Erythroblast (primary cell): ENCODE results near the gene KIF5C.
"Not testable (repeated sequence)": the region's sequence is repeated elsewhere in the genome, so short reads cannot be mapped to it uniquely, and the experiment has no call there.

Experiments used
- DNase-seq, 2 experiments: peaks; one replicate each; lab custom pipeline; 2025; lab: John Stamatoyannopoulos, UW
- GATA1 ChIP-seq: IDR thresholded peaks from 2 replicates; pipeline ENCODE4 v1.6.1; 2011; ENCODE audit warnings: low read depth, mild to moderate bottlenecking, control low read depth, low read length, moderate library complexity
- POLR2A ChIP-seq: IDR thresholded peaks from 2 replicates; pipeline ENCODE4 v1.6.1; 2011; ENCODE audit warnings: mild to moderate bottlenecking, low read length

The KIF5C gene

DNA sequence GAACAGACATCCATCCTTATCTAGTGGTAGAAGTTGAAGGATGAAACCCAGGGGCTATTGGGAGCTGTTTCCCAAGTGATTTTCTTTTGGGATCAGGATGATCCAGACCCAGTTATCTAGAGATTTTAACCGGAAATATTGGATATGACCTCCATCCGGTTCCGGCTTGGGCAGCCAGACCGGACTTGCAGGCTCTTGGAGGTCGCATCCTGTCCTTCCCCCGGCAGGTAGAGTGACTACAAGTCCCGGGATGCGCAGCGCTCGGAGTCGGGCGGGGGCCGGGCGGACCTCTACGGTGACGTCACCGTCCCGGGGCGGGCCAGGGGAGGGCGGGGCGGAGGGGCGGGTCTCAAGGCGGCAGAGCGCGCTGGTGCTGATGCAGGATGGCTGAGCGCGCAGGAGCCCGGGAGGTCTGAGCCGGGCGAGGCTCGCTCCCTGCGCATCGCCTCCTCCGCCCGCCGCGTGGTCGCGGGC is at the start of gene KIF5C:
TSS of gene KIF5C (plus strand) at position 360 of the 474 bp plus-strand sequence. CDS start 391 bp downstream, outside the sequence.
- TF ChIP-seq POLR2A (no peak), GATA1 (no peak)
- DNase-seq = peak; percentile 74 to 87

DNA sequence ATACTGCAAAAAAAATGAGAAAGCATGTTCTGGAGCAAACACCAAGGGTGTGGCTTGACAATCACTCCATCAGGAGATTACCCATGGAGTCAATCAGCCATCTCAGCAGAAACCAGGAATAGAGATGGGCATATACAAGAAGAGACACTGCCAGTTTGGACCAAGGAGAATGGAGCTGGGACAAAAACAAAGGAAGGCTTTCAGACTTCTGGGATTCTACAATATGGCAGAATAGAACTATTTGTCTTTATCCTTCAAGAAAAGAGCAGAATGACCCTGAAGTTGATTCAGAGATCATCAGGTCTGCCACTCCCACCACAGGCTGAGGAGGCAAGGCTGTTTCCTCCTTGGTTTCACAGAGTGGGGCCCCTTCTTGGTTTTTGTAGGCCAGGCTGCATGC is 48.2 kb upstream of the KIF5C start:
- no peak for DNase-seq
- no peak for TF ChIP-seq GATA1
- TF ChIP-seq POLR2A = no peak

DNA sequence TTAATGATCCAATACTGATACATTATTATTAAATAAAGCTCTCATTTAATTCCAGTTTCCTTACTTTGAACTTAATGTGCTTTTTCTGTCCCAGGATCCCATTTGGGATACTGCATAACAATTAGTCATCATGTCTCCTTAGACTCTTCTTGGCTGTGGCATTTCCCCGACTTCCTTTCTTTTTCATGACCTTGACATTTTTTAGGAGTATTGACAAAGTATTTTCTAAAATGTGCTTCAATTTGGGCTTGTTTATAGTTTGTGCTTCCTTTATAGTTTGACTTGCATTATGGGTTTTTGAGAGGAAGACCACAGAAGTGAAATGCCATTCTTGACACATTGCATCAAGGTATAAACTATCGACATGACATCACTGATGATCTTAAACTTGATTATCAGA is 46.1 kb upstream of the KIF5C start:
- TF ChIP-seq POLR2A (no peak), GATA1 (no peak)
- no peak for DNase-seq

DNA sequence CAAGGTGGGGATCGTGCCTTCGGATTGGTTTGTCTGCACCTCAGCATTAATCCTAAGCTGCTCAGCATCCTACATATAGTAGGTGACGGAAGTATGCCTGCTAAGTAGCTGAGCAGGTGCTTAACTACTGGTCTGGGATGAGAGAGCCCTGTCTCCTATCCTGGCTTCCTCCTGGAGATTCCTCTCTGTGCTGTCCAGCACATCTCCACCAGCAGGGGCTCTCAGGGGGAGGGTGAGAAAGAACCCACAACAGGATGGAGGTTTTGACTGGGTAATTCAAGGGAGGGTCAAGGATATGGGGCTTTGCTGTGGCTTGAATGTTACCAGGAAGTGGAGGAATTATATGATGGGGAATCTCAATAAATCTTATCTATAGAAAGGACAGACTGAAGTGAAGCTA is 45.4 kb upstream of the KIF5C start:
- no peak for DNase-seq
- TF ChIP-seq POLR2A = no peak
- no peak for TF ChIP-seq GATA1

DNA sequence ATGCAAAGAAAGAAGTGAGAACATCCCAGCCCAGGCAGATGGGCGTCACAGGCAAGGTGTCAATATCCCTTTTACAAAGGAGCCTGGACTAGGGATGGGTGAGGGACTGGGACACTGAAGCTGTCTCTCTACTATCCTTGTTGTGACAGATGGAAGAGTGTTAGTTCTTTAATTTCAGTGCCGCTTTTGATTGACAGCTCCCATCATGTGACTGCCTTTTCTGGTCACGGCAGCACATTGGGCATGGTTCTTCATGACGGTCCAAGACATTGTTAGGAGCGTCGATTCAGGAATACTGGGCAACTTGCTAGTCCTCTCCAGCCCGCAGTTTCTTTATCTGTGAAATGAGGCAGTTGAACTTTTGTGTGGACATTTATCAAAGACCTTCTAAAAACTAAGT is 42.4 kb upstream of the KIF5C start:
- no peak for DNase-seq
- TF ChIP-seq GATA1 = no peak
- no peak for TF ChIP-seq POLR2A

DNA sequence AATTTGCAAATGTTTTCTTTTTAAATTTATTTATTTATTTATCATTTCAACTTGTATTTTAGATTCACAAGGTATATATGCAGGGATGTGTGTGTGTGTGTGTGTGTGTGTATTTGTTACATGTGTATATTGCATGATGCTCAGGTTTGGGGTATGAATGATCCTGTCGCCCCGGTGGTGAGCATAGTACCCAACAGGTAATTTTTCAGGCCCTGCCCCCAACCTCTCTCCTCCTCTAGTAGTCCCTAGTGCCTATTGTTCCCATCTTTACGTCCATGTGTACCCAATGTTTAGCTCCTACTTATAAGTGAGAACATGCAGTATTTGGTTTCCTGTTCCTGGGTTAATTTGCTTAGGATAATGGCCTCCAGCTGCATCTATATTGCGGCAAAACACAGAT is 33.0 kb upstream of the KIF5C start:
- no peak for DNase-seq
- TF ChIP-seq GATA1 = no peak
- TF ChIP-seq POLR2A = no peak

DNA sequence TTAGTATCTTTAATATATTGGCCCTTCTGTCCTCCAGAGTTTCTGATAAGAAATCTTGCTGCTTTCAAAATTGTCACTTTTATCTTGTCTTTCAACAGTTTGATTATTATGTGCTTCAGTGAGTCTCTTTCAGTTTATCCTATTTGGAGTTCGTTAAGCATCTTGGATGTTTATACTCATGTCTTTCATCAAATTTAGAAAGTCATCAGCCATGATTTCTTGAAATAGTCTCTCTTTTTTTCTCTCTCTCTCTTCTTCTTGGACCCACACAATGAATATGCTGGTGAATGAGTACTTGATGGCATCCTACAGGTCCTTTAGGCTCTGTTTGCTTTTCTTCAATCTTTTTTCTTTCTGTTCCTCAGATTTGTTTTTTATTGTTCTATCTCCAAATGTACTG is 26.9 kb upstream of the KIF5C start:
- TF ChIP-seq POLR2A (no peak), GATA1 (no peak)
- no peak for DNase-seq

DNA sequence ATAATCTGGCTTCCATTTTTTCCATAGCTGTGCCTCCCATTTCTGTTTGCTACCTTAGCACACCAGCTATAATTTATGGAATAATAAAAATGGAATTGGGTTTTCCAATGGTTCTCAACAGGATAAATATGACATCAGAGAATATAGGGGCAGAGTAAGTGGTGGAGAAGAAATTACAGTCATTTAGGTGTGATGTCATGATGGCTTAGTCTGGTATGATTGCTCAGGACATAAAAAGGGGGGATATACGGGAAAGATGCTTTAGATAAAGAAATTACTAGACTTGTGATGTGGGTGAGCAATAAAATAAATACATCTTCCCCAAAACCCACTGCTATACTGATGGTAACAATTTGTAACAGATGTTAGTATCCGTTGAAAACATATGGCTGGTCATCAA is 21.6 kb upstream of the KIF5C start:
- TF ChIP-seq POLR2A (no peak), GATA1 (no peak)

DNA sequence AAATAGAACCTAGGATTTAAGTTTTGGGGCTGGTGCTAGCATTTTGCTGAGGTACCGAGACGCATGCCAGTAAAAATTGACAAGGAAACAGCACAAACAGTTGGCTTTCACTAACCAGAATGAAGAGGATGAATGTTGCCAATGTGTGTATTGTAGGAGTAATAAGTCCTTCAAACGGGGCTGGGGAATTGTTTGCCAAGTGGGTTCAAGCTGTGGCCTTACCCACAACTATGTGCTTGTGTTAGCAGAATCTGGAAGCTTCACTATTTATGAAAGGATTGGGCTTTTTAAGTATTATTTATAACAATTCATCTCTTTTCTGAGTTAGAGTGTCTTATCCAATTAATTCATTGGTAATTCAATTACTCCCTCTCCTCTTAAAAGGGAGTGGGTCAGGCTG is 15.0 kb upstream of the KIF5C start:
- TF ChIP-seq POLR2A (no peak), GATA1 (no peak)

More for the DNA sequence above, 21.6 kb upstream of the KIF5C start:
- no peak for DNase-seq

DNA sequence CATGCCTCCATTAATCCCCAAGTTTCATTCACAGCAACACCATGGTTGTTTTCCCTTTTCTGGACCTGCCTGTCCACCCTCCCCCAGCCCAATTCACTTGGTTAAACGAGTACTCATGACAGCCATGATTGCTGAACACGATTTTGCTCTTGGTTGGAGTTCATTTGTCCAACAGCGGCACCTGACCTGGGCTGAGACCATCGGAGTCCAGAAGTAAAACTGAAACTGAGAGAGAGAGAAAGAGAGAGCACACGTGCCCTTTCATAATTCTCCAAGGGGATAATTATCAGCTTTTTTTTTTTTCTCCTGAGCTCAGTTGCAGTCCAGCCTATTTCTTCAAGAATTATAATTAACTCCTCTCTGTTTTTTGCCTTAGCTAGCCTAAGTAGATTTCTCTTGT is 13.7 kb upstream of the KIF5C start:
- DNase-seq = no peak
- no peak for TF ChIP-seq POLR2A
- no peak for TF ChIP-seq GATA1

More for the DNA sequence above, 15.0 kb upstream of the KIF5C start:
- no peak for DNase-seq

DNA sequence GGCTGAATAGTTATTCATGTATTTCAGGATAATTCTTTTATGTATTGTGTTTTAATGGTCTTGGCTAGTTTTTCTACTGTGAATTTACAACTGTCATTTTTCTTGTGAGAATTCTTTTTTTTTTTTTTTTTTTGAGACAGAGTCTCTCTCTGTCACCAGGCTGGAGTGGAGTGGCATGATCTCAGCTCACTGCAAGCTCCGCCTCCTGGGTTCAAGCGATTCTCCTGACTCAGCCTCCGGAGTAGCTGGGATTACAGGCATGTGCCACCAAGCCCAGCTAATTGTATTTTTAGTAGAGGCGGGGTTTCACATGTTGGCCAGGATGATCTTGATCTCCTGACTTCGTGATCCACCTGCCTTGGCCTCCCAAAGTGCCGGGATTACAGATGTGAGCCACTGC is 12.5 kb upstream of the KIF5C start:
- DNase-seq = not testable (repeated sequence)

DNA sequence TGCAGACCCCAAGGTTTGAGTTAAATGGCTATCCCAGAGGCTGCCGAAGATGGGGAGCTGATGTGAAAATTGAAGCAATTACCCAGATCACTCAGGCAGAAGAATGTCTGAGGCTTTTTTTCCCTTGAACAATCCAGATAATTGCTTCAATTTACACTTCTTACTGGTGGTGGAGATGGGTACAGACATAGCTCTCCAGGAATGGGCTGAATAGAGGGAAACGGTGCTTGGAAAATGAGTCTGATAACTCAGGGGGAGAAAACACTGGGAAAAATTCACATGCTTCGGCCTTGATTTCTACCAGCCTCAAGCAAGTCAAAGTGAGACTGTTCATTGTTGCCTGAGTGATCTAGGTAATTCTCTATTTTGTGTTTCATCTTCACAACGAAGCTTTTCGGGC is 9.5 kb upstream of the KIF5C start:
- DNase-seq = no peak
- TF ChIP-seq GATA1 = no peak
- TF ChIP-seq POLR2A = no peak

DNA sequence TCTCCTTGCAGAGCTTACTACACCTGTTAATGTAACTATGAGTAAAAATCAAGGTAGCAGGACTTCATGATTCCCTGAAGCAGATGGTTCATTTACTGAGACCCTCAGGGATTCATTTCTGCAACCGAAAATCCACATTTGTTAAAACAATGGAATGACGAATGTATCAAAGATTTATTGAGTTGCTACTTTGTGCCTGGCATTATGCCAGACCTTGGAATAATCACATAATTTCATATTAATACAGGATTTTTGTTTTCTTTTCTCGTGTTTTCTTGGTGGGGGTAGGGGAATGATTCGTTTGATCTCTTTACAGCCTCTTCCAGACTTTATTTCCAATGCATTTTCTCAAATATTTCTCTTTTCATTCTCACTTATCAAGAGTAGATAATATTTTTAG is 8.9 kb upstream of the KIF5C start:
- DNase-seq = no peak
- TF ChIP-seq GATA1 (no peak), POLR2A (no peak)

DNA sequence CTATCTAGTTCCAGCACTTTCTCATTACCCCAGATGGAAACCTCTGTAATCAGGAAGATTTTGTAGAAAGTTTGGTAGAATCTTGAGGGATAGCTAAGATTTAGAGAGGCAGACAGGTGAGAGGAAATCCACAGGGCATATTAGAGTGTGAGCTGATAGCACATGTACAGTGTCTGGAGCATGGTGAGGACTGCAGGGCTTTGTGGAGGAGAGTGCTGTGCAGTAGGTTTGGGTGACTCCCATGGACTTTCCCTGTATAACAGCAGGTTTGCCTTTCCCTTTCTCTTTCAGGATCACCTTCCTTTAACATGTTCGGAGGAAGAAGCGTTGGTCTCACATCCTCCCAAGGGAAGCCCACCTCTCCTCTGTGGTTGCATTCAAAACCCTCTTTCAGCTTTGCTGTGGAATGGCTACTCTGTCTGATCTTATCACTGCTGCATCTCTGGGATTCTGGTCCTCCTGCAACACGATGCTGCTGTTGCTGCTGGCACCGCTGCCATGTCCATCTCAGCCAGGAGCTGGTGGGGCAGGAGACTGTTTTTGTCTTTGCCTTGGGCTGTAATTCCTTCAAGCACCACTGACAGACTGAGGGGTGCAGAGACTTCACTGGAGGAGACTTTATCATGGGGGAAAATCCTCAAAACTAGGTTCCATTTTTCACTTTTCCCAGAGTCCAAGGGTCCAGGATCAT is 7.8 kb upstream of the KIF5C start:
- no peak for TF ChIP-seq GATA1
- no peak for TF ChIP-seq POLR2A
- no peak for DNase-seq
